Endothelial cell of umbilical vein (primary cell): ENCODE data around the gene ADAM17. TPM values are rescaled to one million over a fixed set of nuclear protein-coding genes. Genes with fewer than 3 reads are reported as not detected.

Source experiments
- BruUV-seq: library from RNA; stranded (reverse); fragments of 400-500 nt; replicated peaks from 2 replicates; lab custom pipeline; 2021; lab: Mats Ljungman, UMichigan
- CTCF ChIA-PET: fragments of 300-600, 350-600 bp; sonication (Branson Sonifier 250); formaldehyde crosslinking; loops from one replicate; lab custom pipeline; 2021; ENCODE audit warnings: antibody characterized with exemption, inconsistent platforms; lab: Charles Lee
- POLR2A ChIA-PET: fragments of 300-600, 350-600 bp; sonication (Branson Sonifier 250); formaldehyde crosslinking; loops from one replicate; lab custom pipeline; 2021; ENCODE audit warnings: antibody characterized with exemption, inconsistent platforms; lab: Charles Lee
- DNase-seq: peaks from one replicate; pipeline ENCODE4 v3.0.0-alpha.2; 2011; ENCODE audit warnings: low read depth, low spot score
- FAIRE-seq: peaks from 2 replicates; lab custom pipeline; 2011; peaks lifted over from hg19 to GRCh38; lab: Jason Lieb, UNC
- H2AFZ ChIP-seq: 2 replicates; pipeline ENCODE4 v1.6.0; 2012; ENCODE audit warnings: low read depth, low read length, control low read depth, inconsistent platforms
- H3K27ac ChIP-seq: 2 replicates; pipeline ENCODE4 v1.5.1; 2011; ENCODE audit warnings: low read depth, mild to moderate bottlenecking, control low read depth, low read length, moderate library complexity; ENCODE audit not compliant: insufficient read depth
- H3K27me3 ChIP-seq, 2 experiments: 2 replicates each; pipeline versions ENCODE4 v1.6.0 to v1.6.1; 2011; ENCODE audit warnings: low read length in 2 of 2, mixed read lengths in 1 of 2; ENCODE audit not compliant: control insufficient read depth in 2 of 2, insufficient read depth in 2 of 2
- H3K36me3 ChIP-seq, 2 experiments: 2 replicates in 1 of 2; 3 replicates in 1 of 2; pipeline ENCODE4 v1.5.1; 2011; ENCODE audit warnings: low read length in 2 of 2, mild to moderate bottlenecking in 1 of 2, moderate library complexity in 1 of 2; ENCODE audit not compliant: control insufficient read depth in 2 of 2, insufficient read depth in 2 of 2; ENCODE audit errors: extremely low read depth in 1 of 2
- H3K4me1 ChIP-seq: 3 replicates; pipeline ENCODE4 v1.5.1; 2011; ENCODE audit warnings: mild to moderate bottlenecking, low read length; ENCODE audit not compliant: control insufficient read depth, insufficient read depth; ENCODE audit errors: extremely low read depth
- H3K4me2 ChIP-seq: 2 replicates; pipeline ENCODE4 v1.6.1; 2011; ENCODE audit warnings: low read length, control low read depth, mixed read lengths; ENCODE audit not compliant: insufficient read depth
- H3K4me3 ChIP-seq, 3 experiments: fragments of 200-600 bp in 1 of 3; sonication (generic), shearing (Covaris generic) in 1 of 3; replicated peaks in 1 of 3; 2 replicates each; pipeline ENCODE4 v1.5.1; 2011 to 2016; ENCODE audit warnings: control low read depth in 3 of 3, low read length in 3 of 3, mild to moderate bottlenecking in 2 of 3, inconsistent platforms in 1 of 3, low read depth in 1 of 3, moderate library complexity in 1 of 3; ENCODE audit not compliant: insufficient read depth in 1 of 3
- H3K79me2 ChIP-seq: 2 replicates; pipeline ENCODE4 v1.6.0; 2012; ENCODE audit warnings: low read length, inconsistent platforms; ENCODE audit not compliant: control insufficient read depth, insufficient read depth
- H3K9ac ChIP-seq: replicated peaks from 2 replicates; pipeline ENCODE3; 2011; ENCODE audit warnings: low read length, control low read depth; ENCODE audit not compliant: insufficient read depth; ENCODE audit errors: extremely low read depth
- H3K9me1 ChIP-seq: replicated peaks from 3 replicates; pipeline ENCODE4 v1.6.0; 2011; ENCODE audit warnings: mild to moderate bottlenecking, low read length; ENCODE audit not compliant: control insufficient read depth, insufficient read depth; ENCODE audit errors: extremely low read depth
- H3K9me3 ChIP-seq: replicated peaks from 2 replicates; pipeline ENCODE4 v1.5.1; 2012; ENCODE audit warnings: low read length, inconsistent platforms; ENCODE audit not compliant: control insufficient read depth, insufficient read depth
- H4K20me1 ChIP-seq: replicated peaks from 2 replicates; pipeline ENCODE3; 2011; ENCODE audit warnings: mild to moderate bottlenecking, low read length; ENCODE audit not compliant: control insufficient read depth, insufficient read depth; ENCODE audit errors: extremely low read depth
- CTCF ChIP-seq, 2 donors: IDR thresholded peaks; 1 replicate in 1 of 2; 2 replicates in 1 of 2; pipeline ENCODE4 v1.5.1; 2011; ENCODE audit warnings: low read length in 2 of 2, mild to moderate bottlenecking in 2 of 2, moderate library complexity in 2 of 2, control low read depth in 1 of 2, inconsistent platforms in 1 of 2, low read depth in 1 of 2; ENCODE audit not compliant: insufficient read depth in 1 of 2; ENCODE audit errors: extremely low read depth in 1 of 2
- FOS ChIP-seq: IDR thresholded peaks from 2 replicates; pipeline ENCODE4 v1.6.1; 2011; ENCODE audit warnings: mild to moderate bottlenecking, low read length, moderate library complexity, borderline replicate concordance; ENCODE audit not compliant: insufficient read depth
- GATA2 ChIP-seq: IDR thresholded peaks from 2 replicates; pipeline ENCODE4 v1.7.0; 2011; ENCODE audit warnings: low read depth, mild to moderate bottlenecking, moderate library complexity, mixed read lengths, low read length; ENCODE audit not compliant: insufficient read length, insufficient read depth
- JUN ChIP-seq: IDR thresholded peaks from 2 replicates; pipeline ENCODE4 v1.6.1; 2011; ENCODE audit warnings: borderline replicate concordance, low read depth; ENCODE audit not compliant: insufficient read length, insufficient read depth
- MYC ChIP-seq: IDR thresholded peaks from one replicate; pipeline ENCODE4 v1.6.1; 2011; ENCODE audit warnings: mild to moderate bottlenecking, low read depth, low read length
- POLR2A ChIP-seq: IDR thresholded peaks from 2 replicates; pipeline ENCODE4 v1.6.1; 2012; ENCODE audit warnings: low read depth, mild to moderate bottlenecking, control low read depth, low read length
- dilution Hi-C: fragments of 300-500 bp; cut with MboI; formaldehyde crosslinking; loops from one replicate; pipeline ENCODE4 v1.15.0; 2019; ENCODE audit warnings: low sequenced_read_pairs; ENCODE audit not compliant: extremely low pct_ligation_motif_present
- intact Hi-C: fragments of 100-400 bp; cut with micrococcal nuclease; formaldehyde crosslinking; loops from one replicate; pipeline ENCODE4 v1.10.0; 2022
- polyA plus RNA-seq, 4 experiments: library from polyadenylated mRNA; depleted of rRNA in 3 of 4; stranded (reverse) in 3 of 4; unstranded in 1 of 4; fragments of >200 nt; gene quantifications; 2 replicates each; pipeline versions ENCODE4 v1.2.1 to v1.2.3, GENCODE V29; 2011 to 2012; ENCODE audit warnings: missing spikeins in 1 of 4
- total RNA-seq: library from RNA; stranded (reverse); gene quantifications from 2 replicates; pipeline ENCODE4 v1.2.3, GENCODE V29; 2021

ADAM17 gene
- total and polyA plus RNA-seq, 2 donors (not counting 3 experiments of a cell fraction or from before 2014, with no cell fraction given): 10.6 to 57.1 TPM

- POLR2A ChIA-PET: interaction anchor here (0.6 kb wide), 1 partner anchor 98 kb away, joined by 3 read pairs; the partner anchor contains the start of gene YWHAQ
- FAIRE-seq: no peak
- peaks cover 0 to 3% of the 10 kb centered on the region in 2 experiments for H3K36me3 ChIP-seq
These were observed 23.2 kb downstream of the ADAM17 start for GRCh38 chr2:9532421-9532820.

More at GRCh38 chr2:9532421-9532820, 23.2 kb downstream of the ADAM17 start:
- Histone ChIP-seq H3K4me1 (no peaks in the 10 kb centered on the region), H3K9me3 (no peaks in the 10 kb centered on the region), H3K4me3 (no peak overlapping the region), H3K79me2 (peaks cover 3% of the 10 kb centered on the region), H3K9ac (no peak overlapping the region), H4K20me1 (no peaks in the 10 kb centered on the region), H3K27me3 (no peaks in the 10 kb centered on the region), H3K9me1 (no peaks in the 10 kb centered on the region), H3K27ac (no peak overlapping the region), H3K4me2 (no peak overlapping the region), H2AFZ (no peak overlapping the region)
- intact Hi-C loops (no loop called here), dilution Hi-C loops (no loop called here)
- CTCF ChIA-PET: interaction anchor here (0.6 kb wide), 1 partner anchor 379 kb away, joined by 3 read pairs; no protein-coding TSS in a partner anchor
- no peak for DNase-seq
- BruUV-seq: no TSS peak
- no peak for TF ChIP-seq CTCF (IDR thresholded peaks at IDR 0.05; ENCODE audit: extremely low read depth in 1 of 2, insufficient read depth in 1 of 2, low read depth in 1 of 2, low read length in 2 of 2)
- no peak for TF ChIP-seq GATA2
- TF ChIP-seq MYC: no peak
- no peak for TF ChIP-seq FOS
- TF ChIP-seq POLR2A: no peak
- TF ChIP-seq JUN: no peak
